Body of pancreas (tissue), 4 donors: ENCODE results near the gene CCDC175. TPM values are rescaled to one million over a fixed set of nuclear protein-coding genes. Genes with fewer than 3 reads are reported as not detected.

Experiments used
- ATAC-seq: fragments of 150-250 bp; one replicate; pipeline ENCODE4 v1.9.1; 2016
- DNase-seq, 4 donors: peaks; one replicate each; pipeline ENCODE4 v3.0.0-alpha.2; 2019
- H3K27ac ChIP-seq, 4 donors: fragments of 200-600 bp; sonication (generic); 1 replicate in 3 of 4; 2 replicates in 1 of 4; pipeline versions ENCODE4 v1.5.1 to v1.6.1; 2016 to 2019; ENCODE audit warnings: mild to moderate bottlenecking in 1 of 4, mixed read lengths in 1 of 4, moderate library complexity in 1 of 4
- H3K27me3 ChIP-seq, 2 donors: fragments of 200-600 bp; sonication (generic); one replicate each; pipeline ENCODE4 v1.6.0; 2016; ENCODE audit warnings: mild to moderate bottlenecking in 1 of 2
- H3K36me3 ChIP-seq, 2 donors: fragments of 200-600 bp; sonication (generic); replicated peaks in 1 of 2; 2 replicates each; pipeline ENCODE4 v1.5.1; 2016; ENCODE audit warnings: low read depth in 2 of 2; ENCODE audit not compliant: insufficient read depth in 1 of 2
- H3K4me1 ChIP-seq: fragments of 200-600 bp; sonication (generic); one replicate; pipeline ENCODE4 v1.6.0; 2016
- H3K4me3 ChIP-seq, 2 donors: fragments of 200-600 bp; sonication (generic); 1 replicate in 1 of 2; 2 replicates in 1 of 2; pipeline ENCODE4 v1.5.1; 2016 to 2019
- H3K9me3 ChIP-seq, 3 donors: fragments of 200-600 bp; sonication (generic); 1 replicate in 2 of 3; 2 replicates in 1 of 3; pipeline ENCODE4 v1.5.1; 2016
- CTCF ChIP-seq, 7 experiments: fragments of 450-650 bp in 4 of 7; fragments of 200-600 bp in 3 of 7; sonication (generic) in 3 of 7; IDR thresholded peaks; one replicate each; pipeline ENCODE4 v1.5.1; 2016 to 2019; ENCODE audit warnings: antibody characterized with exemption in 7 of 7
- POLR2A ChIP-seq, 3 donors: fragments of 450-650 bp; IDR thresholded peaks; one replicate each; pipeline ENCODE4 v1.6.1; 2016; ENCODE audit warnings: antibody characterized with exemption in 3 of 3, mild to moderate bottlenecking in 2 of 3
- WGBS, 2 donors: methylation state at CpG; one replicate each; pipeline ENCODE4 v1.1.5; 2017; 5-methylcytosine and 5-hydroxymethylcytosine counted together
- intact Hi-C: fragments of 100-400 bp; cut with DNase I; formaldehyde crosslinking; loops from one replicate; pipeline ENCODE4 v1.15.1; 2023
- total RNA-seq, 2 donors: library from RNA; depleted of rRNA; stranded (reverse); fragments of >200 nt; gene quantifications; one replicate each; pipeline ENCODE4 v1.1.0, GENCODE V29; 2016

CCDC175 gene
- total RNA-seq, 2 donors from 2014 or later: not detected

DNA sequence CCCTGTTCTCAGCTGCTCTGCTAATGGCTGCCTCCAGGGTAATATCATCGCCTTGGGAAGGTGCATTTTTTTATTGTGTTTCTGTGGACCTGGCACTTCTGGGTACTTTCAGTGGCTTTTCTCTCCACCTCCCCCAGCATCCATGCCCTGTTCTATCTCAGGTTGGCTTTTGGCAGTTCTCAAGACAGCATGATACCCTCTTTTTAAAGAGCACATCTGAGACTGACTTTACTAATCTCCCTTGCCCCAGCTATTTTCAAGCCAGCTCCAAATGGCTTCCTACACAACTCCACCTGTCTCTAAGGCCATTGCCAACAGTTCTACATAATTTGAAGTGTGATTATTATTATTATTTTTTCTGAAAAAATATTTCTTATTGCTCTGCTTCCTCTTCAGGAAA lies 39.1 kb downstream of the CCDC175 start:
- 77 to 89% methylated on average over 1 of the region's 1 CpG for WGBS, 2 donors
- no peak overlapping the region for H3K27ac ChIP-seq
- no peaks in the 10 kb centered on the region for H3K27me3 ChIP-seq
- no peaks in the 10 kb centered on the region for H3K36me3 ChIP-seq
- ATAC-seq: no peak
- no peaks in the 10 kb centered on the region for H3K4me1 ChIP-seq
- no peak for DNase-seq
- intact Hi-C loops: no loop called here
- no peaks in the 10 kb centered on the region for H3K9me3 ChIP-seq
- no peak for TF ChIP-seq POLR2A (IDR thresholded peaks at IDR 0.05)
- TF ChIP-seq CTCF (IDR thresholded peaks at IDR 0.05): no peak
- H3K4me3 ChIP-seq: no peak overlapping the region

- no peak overlapping the region for H3K4me3 ChIP-seq
- H3K27ac ChIP-seq: no peak overlapping the region
- no peaks in the 10 kb centered on the region for H3K36me3 ChIP-seq
- no peak for ATAC-seq
- no peaks in the 10 kb centered on the region for H3K9me3 ChIP-seq
- TF ChIP-seq POLR2A (IDR thresholded peaks at IDR 0.05): no peak
- no peak for TF ChIP-seq CTCF (IDR thresholded peaks at IDR 0.05)
- H3K4me1 ChIP-seq: no peaks in the 10 kb centered on the region
- intact Hi-C loops: no loop called here
- no peaks in the 10 kb centered on the region for H3K27me3 ChIP-seq
- 73 to 77% methylated on average over 7 of the region's 7 CpGs for WGBS, 2 donors
- DNase-seq: no peak
Observed at GRCh38 chr14:59534361-59534987, 42.1 kb downstream of the CCDC175 start.

- no peak overlapping the region for H3K4me3 ChIP-seq
- no peak for ATAC-seq
- H3K27ac ChIP-seq: no peak overlapping the region
- no peaks in the 10 kb centered on the region for H3K27me3 ChIP-seq
- WGBS, 2 donors: 80% methylated on average over 1 of the region's 1 CpG; no CpG with 5 or more reads in 1 of the 2 donors
- no peak for DNase-seq
- no peaks in the 10 kb centered on the region for H3K4me1 ChIP-seq
- H3K36me3 ChIP-seq: no peaks in the 10 kb centered on the region
- no peaks in the 10 kb centered on the region for H3K9me3 ChIP-seq
- no peak for TF ChIP-seq POLR2A (IDR thresholded peaks at IDR 0.05)
- TF ChIP-seq CTCF (IDR thresholded peaks at IDR 0.05): no peak
- intact Hi-C loops: no loop called here
Observed at GRCh38 chr14:59532419-59532818, 44.2 kb downstream of the CCDC175 start.

GRCh38 chr14:59530349-59530748 lies 46.3 kb downstream of the CCDC175 start:
- intact Hi-C loops: no loop called here
- no peaks in the 10 kb centered on the region for H3K4me1 ChIP-seq
- TF ChIP-seq CTCF (IDR thresholded peaks at IDR 0.05) (no peak), POLR2A (IDR thresholded peaks at IDR 0.05) (no peak)
- H3K27me3 ChIP-seq: no peaks in the 10 kb centered on the region
- no peak for DNase-seq
- no peaks in the 10 kb centered on the region for H3K9me3 ChIP-seq
- no peaks in the 10 kb centered on the region for H3K36me3 ChIP-seq
- no peak for ATAC-seq
- H3K27ac ChIP-seq: no peak overlapping the region
- no peak overlapping the region for H3K4me3 ChIP-seq

- no peaks in the 10 kb centered on the region for H3K27me3 ChIP-seq
- 59 to 72% methylated on average over 2 of the region's 2 CpGs for WGBS, 2 donors
- no peak overlapping the region for H3K27ac ChIP-seq
- no peaks in the 10 kb centered on the region for H3K36me3 ChIP-seq
- H3K9me3 ChIP-seq: no peaks in the 10 kb centered on the region
- DNase-seq (no peak), ATAC-seq (no peak)
- intact Hi-C loops: no loop called here
- no peak for TF ChIP-seq POLR2A (IDR thresholded peaks at IDR 0.05)
- TF ChIP-seq CTCF (IDR thresholded peaks at IDR 0.05): no peak
- H3K4me3 ChIP-seq: no peak overlapping the region
- no peaks in the 10 kb centered on the region for H3K4me1 ChIP-seq
Observed at GRCh38 chr14:59529189-59529588, 47.4 kb downstream of the CCDC175 start.
